Measurements from ENCODE around the gene MGMT.

DNA sequence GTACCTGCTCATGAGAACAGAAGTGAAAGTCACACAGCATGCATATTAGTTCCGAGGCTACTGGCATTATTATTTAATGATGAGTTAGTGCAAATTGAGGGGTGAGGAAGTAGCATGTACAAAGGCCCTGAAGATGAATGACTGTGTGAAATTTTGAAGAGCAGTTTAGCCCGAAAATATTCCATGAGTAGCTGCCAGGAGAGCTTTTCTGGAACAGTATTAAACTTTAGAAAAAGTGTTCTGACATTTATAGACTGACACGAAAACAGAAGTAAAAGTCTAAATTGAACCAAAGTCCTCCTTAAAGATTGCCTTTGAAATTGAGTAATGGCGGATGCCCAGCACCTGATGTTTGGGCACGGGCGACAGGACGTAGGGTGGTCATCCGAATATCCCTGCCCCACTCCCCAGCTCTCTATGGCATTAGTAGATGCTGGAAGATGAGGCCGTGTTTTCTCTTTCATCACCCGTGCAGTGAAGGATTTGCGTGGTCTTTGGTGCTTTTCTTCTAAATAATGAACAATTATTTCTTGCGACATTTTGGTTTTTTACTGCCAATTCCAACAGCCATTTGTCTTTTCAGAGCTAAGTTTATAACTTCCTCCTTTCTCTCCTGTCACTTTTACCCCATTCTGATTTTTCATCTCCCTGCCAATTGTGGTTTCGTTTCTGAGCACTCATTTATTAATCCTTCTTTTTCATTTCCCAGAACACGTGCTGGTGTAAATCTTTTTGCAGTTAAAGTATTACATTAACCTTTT lies 192.6 kb downstream of the MGMT start:
- TF ChIP-seq, protein P1, sequence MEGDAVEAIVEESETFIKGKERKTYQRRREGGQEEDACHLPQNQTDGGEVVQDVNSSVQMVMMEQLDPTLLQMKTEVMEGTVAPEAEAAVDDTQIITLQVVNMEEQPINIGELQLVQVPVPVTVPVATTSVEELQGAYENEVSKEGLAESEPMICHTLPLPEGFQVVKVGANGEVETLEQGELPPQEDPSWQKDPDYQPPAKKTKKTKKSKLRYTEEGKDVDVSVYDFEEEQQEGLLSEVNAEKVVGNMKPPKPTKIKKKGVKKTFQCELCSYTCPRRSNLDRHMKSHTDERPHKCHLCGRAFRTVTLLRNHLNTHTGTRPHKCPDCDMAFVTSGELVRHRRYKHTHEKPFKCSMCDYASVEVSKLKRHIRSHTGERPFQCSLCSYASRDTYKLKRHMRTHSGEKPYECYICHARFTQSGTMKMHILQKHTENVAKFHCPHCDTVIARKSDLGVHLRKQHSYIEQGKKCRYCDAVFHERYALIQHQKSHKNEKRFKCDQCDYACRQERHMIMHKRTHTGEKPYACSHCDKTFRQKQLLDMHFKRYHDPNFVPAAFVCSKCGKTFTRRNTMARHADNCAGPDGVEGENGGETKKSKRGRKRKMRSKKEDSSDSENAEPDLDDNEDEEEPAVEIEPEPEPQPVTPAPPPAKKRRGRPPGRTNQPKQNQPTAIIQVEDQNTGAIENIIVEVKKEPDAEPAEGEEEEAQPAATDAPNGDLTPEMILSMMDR (IDR thresholded peaks at IDR 0.05), result no peak
- TF ChIP-seq POLR2A (IDR thresholded peaks at IDR 0.05) (no peak), POLR2AphosphoS5 (IDR thresholded peaks at IDR 0.05) (no peak)
